ENCODE measurements around the gene C1QBP.

GRCh38 chr17:5467416-5467815, 28.5 kb upstream of the C1QBP start:
- no peak for TF ChIP-seq EP300 (conservative IDR thresholded peaks at IDR 0.05; ENCODE audit: poor library complexity, severe bottlenecking)
- TF ChIP-seq CTCF (IDR thresholded peaks at IDR 0.05; ENCODE audit: poor library complexity, severe bottlenecking): no peak
- no peak for TF ChIP-seq REST (IDR thresholded peaks at IDR 0.05; ENCODE audit: borderline replicate concordance)
- TF ChIP-seq POLR2AphosphoS5 (IDR thresholded peaks at IDR 0.05): no peak
- no peak for TF ChIP-seq TAF1 (IDR thresholded peaks at IDR 0.05; ENCODE audit: low read depth)
- TF ChIP-seq SMC3 (conservative IDR thresholded peaks at IDR 0.05; ENCODE audit: poor library complexity): no peak
- no peak for TF ChIP-seq EZH2 (IDR thresholded peaks at IDR 0.05; ENCODE audit: borderline replicate concordance, insufficient read depth, low read length, poor library complexity, severe bottlenecking)

All from neural cell (in vitro differentiated cells).